ENCODE results near the gene TRPV5. TPM values are rescaled to one million over a fixed set of nuclear protein-coding genes. Genes with fewer than 3 reads are reported as not detected.

TRPV5 gene
- total RNA-seq, 1 donor from 2014 or later = not detected

DNA sequence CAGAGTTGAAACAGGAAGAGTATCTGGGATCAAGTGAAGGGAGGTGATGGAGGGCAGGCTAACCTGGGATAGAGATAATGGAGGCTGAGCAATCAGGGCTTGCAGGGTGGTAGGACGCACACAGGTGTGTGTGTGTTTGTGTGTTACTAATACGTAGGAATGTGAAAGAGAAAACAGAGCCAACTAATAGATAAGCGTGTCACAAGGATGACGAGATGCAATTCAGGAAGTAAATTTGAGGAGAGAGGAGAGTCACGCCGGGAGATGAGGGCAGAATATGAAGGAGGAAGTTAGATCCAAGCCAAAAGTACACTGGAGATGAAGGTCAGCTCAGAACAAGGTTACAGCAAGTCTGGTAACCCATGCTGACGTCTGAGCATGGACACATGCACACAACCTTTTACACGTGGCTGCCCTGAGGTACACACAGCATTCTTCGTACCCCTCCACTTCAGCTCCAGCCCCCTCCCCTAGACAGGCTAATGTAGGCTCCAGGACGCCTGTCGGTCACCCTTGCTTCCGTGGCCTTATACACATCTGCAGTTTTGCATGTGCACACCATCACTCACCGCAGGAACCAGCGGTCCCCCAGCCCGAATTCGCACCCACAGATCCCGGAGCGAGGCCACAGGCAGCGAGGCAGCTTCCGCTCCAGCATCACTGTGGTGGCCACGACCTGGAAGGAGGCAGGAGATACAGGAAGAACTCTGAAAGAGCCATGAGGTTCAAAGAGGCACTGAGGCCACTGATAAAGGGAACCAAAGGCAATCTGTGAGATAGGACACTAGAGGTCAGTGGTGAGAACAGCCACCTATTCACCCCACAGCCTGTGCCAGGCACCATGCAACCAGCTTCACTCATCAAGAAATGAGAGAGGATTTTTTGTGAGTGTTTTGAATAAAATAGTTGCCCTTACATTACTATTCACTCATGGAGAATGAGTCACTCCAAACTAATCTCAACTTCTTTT lies 24.3 kb downstream of the TRPV5 start:
- H3K4me1 Mint-ChIP-seq (ENCODE audit: unreplicated experiment) = no peaks in the 10 kb centered on the region
- H3K27ac Mint-ChIP-seq = peak overlapping the region; percentile 74
- H3K9me3 Mint-ChIP-seq = peaks cover 3% of the 10 kb centered on the region
- TF ChIP-seq, protein P1, sequence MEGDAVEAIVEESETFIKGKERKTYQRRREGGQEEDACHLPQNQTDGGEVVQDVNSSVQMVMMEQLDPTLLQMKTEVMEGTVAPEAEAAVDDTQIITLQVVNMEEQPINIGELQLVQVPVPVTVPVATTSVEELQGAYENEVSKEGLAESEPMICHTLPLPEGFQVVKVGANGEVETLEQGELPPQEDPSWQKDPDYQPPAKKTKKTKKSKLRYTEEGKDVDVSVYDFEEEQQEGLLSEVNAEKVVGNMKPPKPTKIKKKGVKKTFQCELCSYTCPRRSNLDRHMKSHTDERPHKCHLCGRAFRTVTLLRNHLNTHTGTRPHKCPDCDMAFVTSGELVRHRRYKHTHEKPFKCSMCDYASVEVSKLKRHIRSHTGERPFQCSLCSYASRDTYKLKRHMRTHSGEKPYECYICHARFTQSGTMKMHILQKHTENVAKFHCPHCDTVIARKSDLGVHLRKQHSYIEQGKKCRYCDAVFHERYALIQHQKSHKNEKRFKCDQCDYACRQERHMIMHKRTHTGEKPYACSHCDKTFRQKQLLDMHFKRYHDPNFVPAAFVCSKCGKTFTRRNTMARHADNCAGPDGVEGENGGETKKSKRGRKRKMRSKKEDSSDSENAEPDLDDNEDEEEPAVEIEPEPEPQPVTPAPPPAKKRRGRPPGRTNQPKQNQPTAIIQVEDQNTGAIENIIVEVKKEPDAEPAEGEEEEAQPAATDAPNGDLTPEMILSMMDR (conservative IDR thresholded peaks at IDR 0.05) = peak; percentile 27
- H3K27me3 Mint-ChIP-seq = no peaks in the 10 kb centered on the region
- no peaks in the 10 kb centered on the region for H3K36me3 Mint-ChIP-seq
- DNase-seq (ENCODE audit: extremely low spot score, unreplicated experiment) = no peak
- H3K4me3 Mint-ChIP-seq = no peak overlapping the region

DNA sequence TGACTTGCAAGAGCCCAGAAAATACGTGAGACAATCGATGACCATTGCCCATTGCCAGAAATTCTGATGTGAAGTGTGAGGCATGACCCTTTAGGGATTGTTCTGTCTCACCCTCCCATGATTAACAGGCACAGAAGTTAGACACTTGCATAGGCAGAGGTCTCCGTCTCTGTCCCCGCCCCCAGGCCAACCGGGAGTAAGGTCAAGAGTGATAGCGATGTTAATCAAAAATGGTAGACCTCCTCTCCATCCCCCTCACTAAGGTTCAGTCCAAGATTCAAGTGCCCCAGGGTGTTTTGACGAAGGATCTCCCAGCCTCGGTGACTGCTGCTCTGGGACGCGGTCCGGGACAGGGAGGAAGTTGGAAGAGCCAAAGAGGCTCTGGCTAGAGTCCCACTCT lies 25.3 kb downstream of the TRPV5 start:
- no peaks in the 10 kb centered on the region for H3K4me1 Mint-ChIP-seq (ENCODE audit: unreplicated experiment)
- TF ChIP-seq, protein P1 (conservative IDR thresholded peaks at IDR 0.05) = no peak
- no peak for DNase-seq (ENCODE audit: extremely low spot score, unreplicated experiment)
- no peaks in the 10 kb centered on the region for H3K27me3 Mint-ChIP-seq
- H3K27ac Mint-ChIP-seq = no peak overlapping the region
- peaks cover 3% of the 10 kb centered on the region for H3K9me3 Mint-ChIP-seq
- H3K36me3 Mint-ChIP-seq = no peaks in the 10 kb centered on the region
- H3K4me3 Mint-ChIP-seq = no peak overlapping the region

DNA sequence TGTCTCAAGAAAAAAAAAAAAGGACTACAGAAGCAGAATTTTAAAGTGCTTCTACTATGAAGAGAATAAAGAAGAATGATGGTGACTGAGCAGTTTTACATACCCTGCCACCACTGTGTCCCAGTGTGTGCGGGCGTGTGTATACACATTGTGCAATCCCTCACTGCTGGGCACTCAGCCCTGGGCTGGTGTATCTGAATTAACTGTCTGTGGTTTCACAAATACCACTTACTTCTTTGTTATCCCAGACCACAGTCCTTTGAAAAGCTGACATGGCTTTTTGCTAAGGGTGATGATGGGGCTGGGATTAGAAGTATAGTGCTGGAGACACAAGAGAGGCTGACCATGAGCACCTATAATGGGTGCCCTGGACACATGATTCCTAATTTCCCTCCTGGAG lies 26.9 kb downstream of the TRPV5 start:
- Mint-ChIP-seq H3K4me3 (no peak overlapping the region), H3K27ac (no peak overlapping the region), H3K36me3 (no peaks in the 10 kb centered on the region), H3K27me3 (no peaks in the 10 kb centered on the region), H3K4me1 (ENCODE audit: unreplicated experiment) (no peaks in the 10 kb centered on the region), H3K9me3 (peaks cover 3% of the 10 kb centered on the region)
- DNase-seq (ENCODE audit: extremely low spot score, unreplicated experiment) = no peak
- TF ChIP-seq, protein P1 (conservative IDR thresholded peaks at IDR 0.05) = no peak

DNA sequence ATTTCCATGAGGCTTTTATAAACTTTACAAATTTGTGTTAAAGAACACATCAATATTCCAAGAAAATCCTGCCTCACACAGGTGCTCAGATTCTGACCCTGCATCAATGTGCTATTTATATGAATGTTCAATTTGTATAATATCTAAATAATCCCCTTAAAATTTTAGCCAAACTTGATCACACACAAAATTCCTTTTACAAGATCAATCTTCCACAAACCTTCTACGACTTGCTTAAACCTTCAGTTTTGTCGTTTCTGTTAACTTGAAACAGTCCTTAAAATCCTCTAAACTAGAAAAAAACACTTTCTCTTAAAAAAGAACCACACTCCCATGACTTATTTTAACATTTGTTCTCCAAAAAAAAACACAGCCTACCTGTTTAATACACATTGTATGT lies 27.8 kb downstream of the TRPV5 start:
- Mint-ChIP-seq H3K36me3 (no peaks in the 10 kb centered on the region), H3K4me3 (no peak overlapping the region), H3K27ac (no peak overlapping the region), H3K9me3 (peaks cover 3% of the 10 kb centered on the region), H3K4me1 (ENCODE audit: unreplicated experiment) (no peaks in the 10 kb centered on the region), H3K27me3 (no peaks in the 10 kb centered on the region)
- no peak for DNase-seq (ENCODE audit: extremely low spot score, unreplicated experiment)
- TF ChIP-seq, protein P1 (conservative IDR thresholded peaks at IDR 0.05) = no peak

DNA sequence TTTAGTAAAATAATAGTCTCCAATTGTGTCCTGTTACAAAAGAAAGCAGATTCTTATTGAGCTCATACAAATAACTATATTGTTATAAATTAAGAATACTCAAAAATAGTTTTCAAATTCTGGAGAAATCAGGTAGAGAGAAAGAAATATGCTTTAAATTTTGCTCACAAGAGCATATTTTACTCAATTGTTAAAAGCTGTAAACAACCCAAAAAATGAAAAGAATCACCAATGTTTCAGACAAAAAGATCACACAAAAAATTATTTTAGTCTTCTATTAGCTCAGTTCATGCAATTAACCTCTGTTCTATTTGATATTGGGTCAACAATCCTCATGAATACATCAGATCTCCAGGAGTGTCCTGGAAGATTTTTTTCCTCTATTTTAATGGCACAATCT lies 29.4 kb downstream of the TRPV5 start:
- TF ChIP-seq, protein P1 (conservative IDR thresholded peaks at IDR 0.05) = no peak
- no peak overlapping the region for H3K27ac Mint-ChIP-seq
- no peaks in the 10 kb centered on the region for H3K36me3 Mint-ChIP-seq
- no peak overlapping the region for H3K4me3 Mint-ChIP-seq
- DNase-seq (ENCODE audit: extremely low spot score, unreplicated experiment) = no peak
- no peaks in the 10 kb centered on the region for H3K9me3 Mint-ChIP-seq
- H3K27me3 Mint-ChIP-seq = no peaks in the 10 kb centered on the region
- H3K4me1 Mint-ChIP-seq (ENCODE audit: unreplicated experiment) = no peaks in the 10 kb centered on the region

Data from type B pancreatic cell (in vitro differentiated cells).